ENCODE data around the gene LIN7A. TPM values are rescaled to one million over a fixed set of nuclear protein-coding genes. Genes with fewer than 3 reads are reported as not detected.

Gene LIN7A
- total and polyA plus RNA-seq, 11 donors, result 7.5 to 21.6 (median 14.6) TPM

DNA sequence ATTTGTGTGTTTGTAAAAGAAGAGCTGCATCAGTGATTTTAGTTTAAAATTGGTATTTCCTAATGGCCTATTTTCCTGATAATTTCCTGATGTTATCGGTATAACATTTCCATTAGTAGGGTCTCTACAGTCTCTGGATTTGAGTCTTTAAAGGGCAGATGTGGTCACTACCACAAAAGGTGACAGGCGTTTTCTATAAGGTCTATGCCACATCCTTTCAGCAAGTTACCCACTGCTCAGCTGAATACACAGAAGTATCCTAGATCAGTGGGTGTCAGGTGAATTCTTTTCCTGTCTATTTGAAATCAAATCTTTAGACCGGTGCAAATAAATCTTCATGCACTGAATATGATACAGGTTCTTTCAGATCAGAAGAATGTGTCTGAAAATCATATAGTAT, 90.2 kb downstream of the LIN7A start:
- TF ChIP-seq, protein P1, sequence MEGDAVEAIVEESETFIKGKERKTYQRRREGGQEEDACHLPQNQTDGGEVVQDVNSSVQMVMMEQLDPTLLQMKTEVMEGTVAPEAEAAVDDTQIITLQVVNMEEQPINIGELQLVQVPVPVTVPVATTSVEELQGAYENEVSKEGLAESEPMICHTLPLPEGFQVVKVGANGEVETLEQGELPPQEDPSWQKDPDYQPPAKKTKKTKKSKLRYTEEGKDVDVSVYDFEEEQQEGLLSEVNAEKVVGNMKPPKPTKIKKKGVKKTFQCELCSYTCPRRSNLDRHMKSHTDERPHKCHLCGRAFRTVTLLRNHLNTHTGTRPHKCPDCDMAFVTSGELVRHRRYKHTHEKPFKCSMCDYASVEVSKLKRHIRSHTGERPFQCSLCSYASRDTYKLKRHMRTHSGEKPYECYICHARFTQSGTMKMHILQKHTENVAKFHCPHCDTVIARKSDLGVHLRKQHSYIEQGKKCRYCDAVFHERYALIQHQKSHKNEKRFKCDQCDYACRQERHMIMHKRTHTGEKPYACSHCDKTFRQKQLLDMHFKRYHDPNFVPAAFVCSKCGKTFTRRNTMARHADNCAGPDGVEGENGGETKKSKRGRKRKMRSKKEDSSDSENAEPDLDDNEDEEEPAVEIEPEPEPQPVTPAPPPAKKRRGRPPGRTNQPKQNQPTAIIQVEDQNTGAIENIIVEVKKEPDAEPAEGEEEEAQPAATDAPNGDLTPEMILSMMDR (IDR thresholded peaks at IDR 0.05), result no peak
- TF ChIP-seq POLR2A (IDR thresholded peaks at IDR 0.05), result no peak
- Histone ChIP-seq H3K27ac (no peak overlapping the region), H3K36me3 (peaks cover 0 to 4% (median 0%) of the 10 kb centered on the region in 9 donors), H3K4me3 (no peak overlapping the region), H3K4me1 (peaks cover 0 to 4% (median 0%) of the 10 kb centered on the region in 12 donors), H3K27me3 (no peaks in the 10 kb centered on the region), H3K9me3 (no peaks in the 10 kb centered on the region)
- no peak for DNase-seq
- 84 to 88% (median 86%) methylated on average over 3 of the region's 3 CpGs for WGBS, 4 donors
- no peak for ATAC-seq
- intact Hi-C loops (cut with DNase I), result no loop called here

DNA sequence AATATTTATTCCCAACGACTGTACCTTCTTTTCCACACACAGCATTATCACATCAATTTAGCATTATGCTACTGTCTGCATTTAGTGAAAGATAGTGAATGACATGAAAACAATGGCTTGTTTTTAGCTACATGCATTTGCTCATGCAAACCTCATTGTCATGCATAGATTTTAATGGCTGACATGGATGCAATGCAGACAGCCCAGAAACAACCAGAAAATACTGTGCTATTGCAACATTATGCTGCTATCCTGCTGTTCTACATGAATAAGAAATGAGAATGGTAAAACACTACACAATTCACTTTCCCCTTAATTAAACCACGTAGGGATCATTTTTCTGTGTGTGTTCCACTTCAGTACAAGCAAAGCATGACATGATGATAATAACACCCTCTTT, 90.8 kb downstream of the LIN7A start:
- TF ChIP-seq, protein P1 (IDR thresholded peaks at IDR 0.05), result no peak
- Histone ChIP-seq H3K27ac (no peak overlapping the region), H3K4me3 (no peak overlapping the region), H3K27me3 (no peaks in the 10 kb centered on the region), H3K9me3 (no peaks in the 10 kb centered on the region), H3K4me1 (peaks cover 0 to 4% (median 0%) of the 10 kb centered on the region in 12 donors), H3K36me3 (peaks cover 0 to 4% (median 0%) of the 10 kb centered on the region in 9 donors)
- ATAC-seq (no peak), DNase-seq (no peak)
- intact Hi-C loops (cut with DNase I), result no loop called here
- 51 to 59% (median 55%) methylated on average over 2 of the region's 2 CpGs for WGBS, 4 donors

DNA sequence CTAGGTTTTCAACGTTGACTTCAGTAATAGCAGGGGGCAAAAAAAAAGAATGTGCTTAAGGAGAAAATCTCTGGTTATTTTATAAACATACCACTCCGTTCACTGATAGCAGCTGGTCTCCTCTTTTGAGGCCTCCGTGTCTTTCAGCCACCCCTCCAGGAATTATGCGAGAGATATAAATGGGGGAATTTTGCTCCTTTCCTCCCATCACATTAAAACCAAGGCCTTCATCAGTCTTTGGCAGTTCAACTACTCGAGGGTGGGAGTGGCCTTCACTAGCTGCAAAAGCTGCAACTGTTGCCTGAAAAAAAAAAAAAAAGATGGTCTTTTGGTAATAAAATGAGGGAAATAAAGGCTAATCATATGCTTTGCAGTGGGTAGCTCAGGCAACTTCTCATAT, 92.1 kb downstream of the LIN7A start:
- H3K4me1 ChIP-seq, result peaks cover 0 to 4% (median 0%) of the 10 kb centered on the region in 12 donors
- no peaks in the 10 kb centered on the region for H3K9me3 ChIP-seq
- ATAC-seq (no peak), DNase-seq (no peak)
- H3K36me3 ChIP-seq, result peaks cover 0 to 4% (median 0%) of the 10 kb centered on the region in 9 donors
- intact Hi-C loops (cut with DNase I), result no loop called here
- no peaks in the 10 kb centered on the region for H3K27me3 ChIP-seq
- no peak overlapping the region for H3K27ac ChIP-seq
- no peak for TF ChIP-seq POLR2A (IDR thresholded peaks at IDR 0.05)
- TF ChIP-seq, protein P1 (IDR thresholded peaks at IDR 0.05), result no peak
- no peak overlapping the region for H3K4me3 ChIP-seq
- WGBS, 4 donors, result 58 to 65% (median 63%) methylated on average over 5 of the region's 5 CpGs

DNA sequence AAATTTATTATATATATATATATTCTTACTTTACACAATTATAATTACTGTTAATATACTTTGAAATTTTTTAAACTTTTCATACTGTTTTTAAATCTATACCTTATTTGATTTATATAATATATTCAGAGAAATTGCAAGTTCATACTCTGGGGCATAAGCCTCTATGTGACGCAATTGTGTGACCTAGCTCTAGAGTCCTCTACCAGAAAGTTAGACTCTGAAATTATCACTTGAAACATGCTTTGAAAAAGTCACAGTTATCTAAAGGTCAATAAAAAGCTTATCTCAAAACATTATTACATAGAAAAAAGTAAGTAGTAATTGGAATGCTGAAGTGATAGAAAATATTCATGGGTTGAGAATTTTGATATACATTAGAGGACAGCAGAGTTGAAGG, 93.8 kb downstream of the LIN7A start:
- H3K4me1 ChIP-seq, result peaks cover 0 to 5% (median 0%) of the 10 kb centered on the region in 12 donors
- ATAC-seq (no peak), DNase-seq (no peak)
- H3K36me3 ChIP-seq, result peaks cover 0 to 4% (median 0%) of the 10 kb centered on the region in 9 donors
- intact Hi-C loops (cut with DNase I), result no loop called here
- WGBS, 4 donors, result 88 to 97% (median 89%) methylated on average over 1 of the region's 1 CpG
- H3K4me3 ChIP-seq, result no peak overlapping the region
- TF ChIP-seq, protein P1 (IDR thresholded peaks at IDR 0.05), result no peak
- TF ChIP-seq POLR2A (IDR thresholded peaks at IDR 0.05), result no peak
- no peaks in the 10 kb centered on the region for H3K9me3 ChIP-seq
- no peaks in the 10 kb centered on the region for H3K27me3 ChIP-seq
- H3K27ac ChIP-seq, result no peak overlapping the region

Data from heart left ventricle (tissue), 16 donors.